IPS-15b (cell line): ENCODE data around the gene RTTN.

ENCODE experiments used
- H3K27me3 ChIP-seq: one replicate; pipeline ENCODE4 v1.6.1; 2013; ENCODE audit warnings: low read length; ENCODE audit not compliant: control insufficient read depth, insufficient read depth
- H3K36me3 ChIP-seq: one replicate; pipeline ENCODE4 v1.6.1; 2013; ENCODE audit warnings: low read length; ENCODE audit not compliant: control insufficient read depth, insufficient read depth
- H3K4me1 ChIP-seq: one replicate; pipeline ENCODE4 v1.6.1; 2013; ENCODE audit warnings: mild to moderate bottlenecking, low read length; ENCODE audit not compliant: control insufficient read depth, insufficient read depth
- H3K4me3 ChIP-seq: one replicate; pipeline ENCODE4 v1.5.1; 2013; ENCODE audit warnings: low read depth, low read length
- H3K9ac ChIP-seq: one replicate; pipeline ENCODE4 v1.6.1; 2013; ENCODE audit warnings: low read depth, mild to moderate bottlenecking, low read length
- H3K9me3 ChIP-seq: one replicate; pipeline ENCODE4 v1.6.1; 2013; ENCODE audit warnings: mild to moderate bottlenecking, low read length; ENCODE audit not compliant: control insufficient read depth, insufficient read depth

The RTTN gene

GRCh38 chr18:70148039-70148938 is 57.2 kb downstream of the RTTN start:
- H3K27me3 ChIP-seq: no peaks in the 10 kb centered on the region
- H3K9ac ChIP-seq: no peak overlapping the region
- no peaks in the 10 kb centered on the region for H3K36me3 ChIP-seq
- H3K4me1 ChIP-seq: no peaks in the 10 kb centered on the region
- H3K9me3 ChIP-seq: no peaks in the 10 kb centered on the region
- H3K4me3 ChIP-seq: no peak overlapping the region

- Histone ChIP-seq H3K4me3 (no peak overlapping the region), H3K36me3 (no peaks in the 10 kb centered on the region), H3K4me1 (no peaks in the 10 kb centered on the region), H3K9me3 (no peaks in the 10 kb centered on the region), H3K9ac (no peak overlapping the region), H3K27me3 (no peaks in the 10 kb centered on the region)
Observed at GRCh38 chr18:70146174-70146573, 59.3 kb downstream of the RTTN start.

GRCh38 chr18:70142001-70142400 is 63.5 kb downstream of the RTTN start:
- Histone ChIP-seq H3K4me3 (no peak overlapping the region), H3K9ac (no peak overlapping the region), H3K9me3 (no peaks in the 10 kb centered on the region), H3K27me3 (no peaks in the 10 kb centered on the region), H3K4me1 (no peaks in the 10 kb centered on the region), H3K36me3 (no peaks in the 10 kb centered on the region)

- no peaks in the 10 kb centered on the region for H3K36me3 ChIP-seq
- H3K9me3 ChIP-seq: no peaks in the 10 kb centered on the region
- H3K4me3 ChIP-seq: no peak overlapping the region
- H3K4me1 ChIP-seq: no peaks in the 10 kb centered on the region
- no peak overlapping the region for H3K9ac ChIP-seq
- no peaks in the 10 kb centered on the region for H3K27me3 ChIP-seq
Observed at GRCh38 chr18:70139138-70139537, 66.3 kb downstream of the RTTN start.

GRCh38 chr18:70135604-70136003 is 69.9 kb downstream of the RTTN start:
- no peaks in the 10 kb centered on the region for H3K9me3 ChIP-seq
- no peaks in the 10 kb centered on the region for H3K36me3 ChIP-seq
- H3K4me3 ChIP-seq: no peak overlapping the region
- no peaks in the 10 kb centered on the region for H3K27me3 ChIP-seq
- H3K4me1 ChIP-seq: no peaks in the 10 kb centered on the region
- no peak overlapping the region for H3K9ac ChIP-seq

- Histone ChIP-seq H3K27me3 (no peaks in the 10 kb centered on the region), H3K9me3 (no peaks in the 10 kb centered on the region), H3K9ac (no peak overlapping the region), H3K4me3 (no peak overlapping the region), H3K36me3 (no peaks in the 10 kb centered on the region), H3K4me1 (no peaks in the 10 kb centered on the region)
Observed at GRCh38 chr18:70132999-70133398, 72.5 kb downstream of the RTTN start.

- no peaks in the 10 kb centered on the region for H3K36me3 ChIP-seq
- H3K9ac ChIP-seq: no peak overlapping the region
- H3K4me1 ChIP-seq: no peaks in the 10 kb centered on the region
- H3K4me3 ChIP-seq: no peak overlapping the region
- no peaks in the 10 kb centered on the region for H3K27me3 ChIP-seq
- no peaks in the 10 kb centered on the region for H3K9me3 ChIP-seq
Observed at GRCh38 chr18:70128271-70128670, 77.2 kb downstream of the RTTN start.

- Histone ChIP-seq H3K4me3 (no peak overlapping the region), H3K27me3 (no peaks in the 10 kb centered on the region), H3K36me3 (no peaks in the 10 kb centered on the region), H3K9ac (no peak overlapping the region), H3K4me1 (no peaks in the 10 kb centered on the region), H3K9me3 (no peaks in the 10 kb centered on the region)
Observed at GRCh38 chr18:70127359-70127758, 78.1 kb downstream of the RTTN start.

GRCh38 chr18:70126832-70127231 is 78.7 kb downstream of the RTTN start:
- Histone ChIP-seq H3K36me3 (no peaks in the 10 kb centered on the region), H3K4me3 (no peak overlapping the region), H3K9me3 (no peaks in the 10 kb centered on the region), H3K4me1 (no peaks in the 10 kb centered on the region), H3K27me3 (no peaks in the 10 kb centered on the region), H3K9ac (no peak overlapping the region)

GRCh38 chr18:70124139-70124538 is 81.3 kb downstream of the RTTN start:
- H3K27me3 ChIP-seq: no peaks in the 10 kb centered on the region
- H3K9ac ChIP-seq: no peak overlapping the region
- H3K36me3 ChIP-seq: no peaks in the 10 kb centered on the region
- no peak overlapping the region for H3K4me3 ChIP-seq
- H3K9me3 ChIP-seq: no peaks in the 10 kb centered on the region
- no peaks in the 10 kb centered on the region for H3K4me1 ChIP-seq

- H3K36me3 ChIP-seq: no peaks in the 10 kb centered on the region
- H3K9me3 ChIP-seq: no peaks in the 10 kb centered on the region
- no peaks in the 10 kb centered on the region for H3K4me1 ChIP-seq
- no peak overlapping the region for H3K4me3 ChIP-seq
- no peak overlapping the region for H3K9ac ChIP-seq
- H3K27me3 ChIP-seq: no peaks in the 10 kb centered on the region
Observed at GRCh38 chr18:70121842-70122241, 83.6 kb downstream of the RTTN start.

GRCh38 chr18:70116949-70117348 is 88.5 kb downstream of the RTTN start:
- no peak overlapping the region for H3K9ac ChIP-seq

More at GRCh38 chr18:70116949-70117348, 88.5 kb downstream of the RTTN start:
- H3K27me3 ChIP-seq: no peaks in the 10 kb centered on the region
- no peaks in the 10 kb centered on the region for H3K9me3 ChIP-seq
- no peak overlapping the region for H3K4me3 ChIP-seq
- H3K4me1 ChIP-seq: no peaks in the 10 kb centered on the region
- H3K36me3 ChIP-seq: no peaks in the 10 kb centered on the region
